GM23338 (cell line): Measurements from ENCODE around the gene SHISAL1. TPM values are rescaled to one million over a fixed set of nuclear protein-coding genes. Genes with fewer than 3 reads are reported as not detected.

Experiments used
- ATAC-seq: fragments of 200-7000 bp; cut with Tn5 transposase; 3 replicates; pipeline ENCODE4 v1.9.1; 2020
- DNase-seq: peaks from one replicate; pipeline ENCODE4 v3.0.0-alpha.2; 2015; ENCODE audit warnings: low spot score
- H2AFZ ChIP-seq: fragments of 200-600 bp; sonication (generic); 2 replicates; pipeline ENCODE4 v1.8.0; 2016; ENCODE audit warnings: antibody characterized with exemption, mild to moderate bottlenecking, moderate library complexity
- H3F3A ChIP-seq: fragments of 200-600 bp; sonication (generic); replicated peaks from 2 replicates; pipeline ENCODE4 v1.8.0; 2017; ENCODE audit warnings: antibody characterized with exemption, mixed run types, low read depth
- H3K27ac ChIP-seq: fragments of 200-600 bp; sonication (generic); 2 replicates; pipeline ENCODE4 v1.6.1; 2016; ENCODE audit warnings: low read depth
- H3K27me3 ChIP-seq: fragments of 200-600 bp; sonication (generic); 2 replicates; pipeline ENCODE4 v1.8.0; 2016; ENCODE audit warnings: mild to moderate bottlenecking, mixed run types, moderate library complexity; ENCODE audit not compliant: insufficient read depth
- H3K36me3 ChIP-seq: fragments of 200-600 bp; sonication (generic); 2 replicates; pipeline ENCODE4 v1.8.0; 2016; ENCODE audit warnings: mild to moderate bottlenecking; ENCODE audit not compliant: insufficient read depth
- H3K4me1 ChIP-seq: fragments of 200-600 bp; sonication (generic); 2 replicates; pipeline ENCODE4 v1.8.0; 2016; ENCODE audit warnings: mild to moderate bottlenecking, moderate library complexity; ENCODE audit not compliant: insufficient read depth
- H3K4me2 ChIP-seq: fragments of 200-600 bp; sonication (generic); 2 replicates; pipeline ENCODE4 v1.7.1; 2017; ENCODE audit warnings: mixed run types
- H3K4me3 ChIP-seq: fragments of 200-600 bp; sonication (generic); 2 replicates; pipeline ENCODE4 v1.6.1; 2016; ENCODE audit warnings: mixed run types
- H3K79me2 ChIP-seq: fragments of 200-600 bp; sonication (generic); replicated peaks from 2 replicates; pipeline ENCODE4 v1.8.0; 2017; ENCODE audit warnings: mild to moderate bottlenecking; ENCODE audit not compliant: insufficient read depth
- H3K9me2 ChIP-seq: fragments of 200-600 bp; sonication (generic); 2 replicates; pipeline ENCODE4 v1.8.0; 2017; ENCODE audit not compliant: insufficient read depth
- H4K20me1 ChIP-seq: fragments of 200-600 bp; sonication (generic); replicated peaks from 2 replicates; pipeline ENCODE4 v1.8.0; 2017; ENCODE audit warnings: mild to moderate bottlenecking; ENCODE audit not compliant: insufficient read depth
- H3K27ac Mint-ChIP-seq: 2 replicates; pipeline ENCODE4 v1.8.0; 2020; ENCODE audit warnings: inconsistent platforms, mild to moderate bottlenecking, moderate library complexity, mixed read lengths
- H3K27me3 Mint-ChIP-seq: 3 replicates; pipeline ENCODE4 v1.8.0; 2022; ENCODE audit warnings: low read depth, mild to moderate bottlenecking, moderate library complexity, mixed read lengths, inconsistent platforms; ENCODE audit not compliant: insufficient read depth, poor library complexity
- H3K36me3 Mint-ChIP-seq: 3 replicates; pipeline ENCODE4 v1.8.0; 2021; ENCODE audit warnings: low read depth, mild to moderate bottlenecking, inconsistent platforms, moderate library complexity, mixed read lengths
- H3K4me1 Mint-ChIP-seq: 3 replicates; pipeline ENCODE4 v1.8.0; 2020; ENCODE audit warnings: mild to moderate bottlenecking, inconsistent platforms, mixed read lengths
- H3K4me3 Mint-ChIP-seq: 3 replicates; pipeline ENCODE4 v1.8.0; 2021; ENCODE audit warnings: moderate library complexity, mild to moderate bottlenecking, inconsistent platforms, mixed read lengths
- H3K9me3 Mint-ChIP-seq: 3 replicates; pipeline ENCODE4 v1.8.0; 2020; ENCODE audit warnings: moderate library complexity, mild to moderate bottlenecking, inconsistent platforms, mixed read lengths
- CREB1 ChIP-seq: fragments of 250-450 bp; sonication (Bioruptor Pico); IDR thresholded peaks from 2 replicates; pipeline ENCODE4 v1.5.0; 2020; ENCODE audit warnings: low read depth, mild to moderate bottlenecking, moderate library complexity
- CTCF ChIP-seq, 2 experiments: fragments of 200-600 bp in 1 of 2; sonication (generic) in 1 of 2; conservative IDR thresholded peaks; 2 replicates each; pipeline versions ENCODE4 v1.5.1 to v1.6.1; 2016 to 2017; ENCODE audit warnings: antibody characterized with exemption in 2 of 2, low read depth in 2 of 2, mild to moderate bottlenecking in 2 of 2, moderate library complexity in 1 of 2
- ETS1 ChIP-seq: IDR thresholded peaks from 2 replicates; pipeline ENCODE4 v1.6.1; 2016; ENCODE audit warnings: antibody characterized with exemption
- EZH2 ChIP-seq: fragments of 200-600 bp; sonication (generic); IDR thresholded peaks from one replicate; pipeline ENCODE4 v1.8.0; 2017; ENCODE audit warnings: antibody characterized with exemption, mild to moderate bottlenecking, low read depth; ENCODE audit not compliant: unreplicated experiment
- EZH2phosphoT487 ChIP-seq: fragments of 200-600 bp; sonication (generic); IDR thresholded peaks from one replicate; pipeline ENCODE4 v1.8.1; 2018; ENCODE audit warnings: antibody characterized with exemption; ENCODE audit not compliant: unreplicated experiment
- JUNB ChIP-seq: IDR thresholded peaks from one replicate; pipeline ENCODE4 v1.6.1; 2016; ENCODE audit warnings: antibody characterized with exemption; ENCODE audit not compliant: unreplicated experiment
- NANOG ChIP-seq: IDR thresholded peaks from 2 replicates; pipeline ENCODE4 v1.6.1; 2016; ENCODE audit warnings: antibody characterized with exemption, borderline replicate concordance
- POLR2AphosphoS5 ChIP-seq: IDR thresholded peaks from 2 replicates; pipeline ENCODE4 v1.6.1; 2016; ENCODE audit warnings: antibody characterized with exemption, low read depth
- REST ChIP-seq: IDR thresholded peaks from one replicate; pipeline ENCODE4 v1.6.1; 2018; ENCODE audit warnings: antibody characterized with exemption; ENCODE audit not compliant: unreplicated experiment
- STAT1 ChIP-seq: IDR thresholded peaks from one replicate; pipeline ENCODE4 v1.6.1; 2016; ENCODE audit warnings: antibody characterized with exemption; ENCODE audit not compliant: unreplicated experiment
- ZNF114 ChIP-seq: fragments of 250-450 bp; sonication (Bioruptor Pico); IDR thresholded peaks from 2 replicates; pipeline ENCODE4 v1.5.0; 2020; ENCODE audit warnings: mild to moderate bottlenecking, moderate library complexity
- ZNF331 ChIP-seq: fragments of 250-450 bp; sonication (Bioruptor Pico); IDR thresholded peaks from 2 replicates; pipeline ENCODE4 v1.5.0; 2020; ENCODE audit warnings: low read depth, mild to moderate bottlenecking, moderate library complexity
- ZNF462 ChIP-seq: fragments of 250-450 bp; sonication (Bioruptor Pico); IDR thresholded peaks from 2 replicates; pipeline ENCODE4 v1.5.0; 2020; ENCODE audit warnings: mild to moderate bottlenecking, moderate library complexity
- polyA plus RNA-seq: library from polyadenylated mRNA; unstranded; fragments of >200 nt; fragmentation: Nextera tagmentation; extraction: Ambion mirVana; gene quantifications from 2 replicates; pipeline ENCODE4 v1.2.1, GENCODE V29; 2016
- total RNA-seq: library from RNA; depleted of rRNA; stranded (reverse); fragments of >200 nt; shearing (Covaris generic); gene quantifications from 2 replicates; pipeline ENCODE4 v1.2.3, GENCODE V29; 2014

The SHISAL1 gene
- total and polyA plus RNA-seq, 2 experiments from 2014 or later = 0.71 to 3.4 TPM

- Histone ChIP-seq H2AFZ (no peak overlapping the region), H3K4me2 (no peak overlapping the region), H3K27ac (no peak overlapping the region), H3K4me3 (no peak overlapping the region), H3K27me3 (no peaks in the 10 kb centered on the region; the same call in 1 of the 2 replicates), H3K9me2 (no peaks in the 10 kb centered on the region), H3K36me3 (no peaks in the 10 kb centered on the region), H3K79me2 (no peaks in the 10 kb centered on the region), H3K4me1 (peaks cover 3% of the 10 kb centered on the region; the same call in 1 of the 2 replicates), H3F3A (0 out of 2 replicates have a peak, but pooled peaks cover 6% of the 10 kb centered on the region), H4K20me1 (no peaks in the 10 kb centered on the region)
- no peaks in the 10 kb centered on the region for H3K9me3 Mint-ChIP-seq
- no peaks in the 10 kb centered on the region for H3K27me3 Mint-ChIP-seq
- TF ChIP-seq STAT1 (no peak), REST (no peak), CREB1 (CRISPR knock-in tag) (no peak), ETS1 (no peak), POLR2AphosphoS5 (no peak), CTCF (conservative IDR thresholded peaks at IDR 0.05; ENCODE audit: low read depth in 2 of 2) (no peak), EZH2 (no peak), EZH2phosphoT487 (no peak), ZNF114 (CRISPR knock-in tag) (no peak), JUNB (no peak), NANOG (no peak), ZNF331 (no peak), ZNF462 (CRISPR knock-in tag) (no peak)
- no peak overlapping the region for H3K27ac Mint-ChIP-seq
- no peak for DNase-seq
- H3K36me3 Mint-ChIP-seq = no peaks in the 10 kb centered on the region
- H3K4me3 Mint-ChIP-seq = no peak overlapping the region
- ATAC-seq = no peak
- peaks cover 12% of the 10 kb centered on the region for H3K4me1 Mint-ChIP-seq
These were observed 26.2 kb upstream of the SHISAL1 start for GRCh38 chr22:44338906-44339305.
